Body of pancreas (tissue), 4 donors: ENCODE results near the gene LRIG1. TPM values are rescaled to one million over a fixed set of nuclear protein-coding genes. Genes with fewer than 3 reads are reported as not detected.
A peak's percentile ranks its signal among the peaks of the same experiment; 100 is the strongest.

Experiments used
- ATAC-seq: fragments of 150-250 bp; one replicate; pipeline ENCODE4 v1.9.1; 2016
- DNase-seq, 4 donors: peaks; one replicate each; pipeline ENCODE4 v3.0.0-alpha.2; 2019
- H3K27ac ChIP-seq, 4 donors: fragments of 200-600 bp; sonication (generic); 1 replicate in 3 of 4; 2 replicates in 1 of 4; pipeline versions ENCODE4 v1.5.1 to v1.6.1; 2016 to 2019; ENCODE audit warnings: mild to moderate bottlenecking in 1 of 4, mixed read lengths in 1 of 4, moderate library complexity in 1 of 4
- H3K27me3 ChIP-seq, 2 donors: fragments of 200-600 bp; sonication (generic); one replicate each; pipeline ENCODE4 v1.6.0; 2016; ENCODE audit warnings: mild to moderate bottlenecking in 1 of 2
- H3K36me3 ChIP-seq, 2 donors: fragments of 200-600 bp; sonication (generic); replicated peaks in 1 of 2; 2 replicates each; pipeline ENCODE4 v1.5.1; 2016; ENCODE audit warnings: low read depth in 2 of 2; ENCODE audit not compliant: insufficient read depth in 1 of 2
- H3K4me1 ChIP-seq: fragments of 200-600 bp; sonication (generic); one replicate; pipeline ENCODE4 v1.6.0; 2016
- H3K4me3 ChIP-seq, 2 donors: fragments of 200-600 bp; sonication (generic); 1 replicate in 1 of 2; 2 replicates in 1 of 2; pipeline ENCODE4 v1.5.1; 2016 to 2019
- H3K9me3 ChIP-seq, 3 donors: fragments of 200-600 bp; sonication (generic); 1 replicate in 2 of 3; 2 replicates in 1 of 3; pipeline ENCODE4 v1.5.1; 2016
- POLR2A ChIP-seq, 3 donors: fragments of 450-650 bp; IDR thresholded peaks; one replicate each; pipeline ENCODE4 v1.6.1; 2016; ENCODE audit warnings: antibody characterized with exemption in 3 of 3, mild to moderate bottlenecking in 2 of 3
- WGBS, 2 donors: methylation state at CpG; one replicate each; pipeline ENCODE4 v1.1.5; 2017; 5-methylcytosine and 5-hydroxymethylcytosine counted together
- intact Hi-C: fragments of 100-400 bp; cut with DNase I; formaldehyde crosslinking; loops from one replicate; pipeline ENCODE4 v1.15.1; 2023
- total RNA-seq, 2 donors: library from RNA; depleted of rRNA; stranded (reverse); fragments of >200 nt; gene quantifications; one replicate each; pipeline ENCODE4 v1.1.0, GENCODE V29; 2016
- TF ChIP-seq, protein P1 (sequence below), 7 experiments: fragments of 450-650 bp in 4 of 7; fragments of 200-600 bp in 3 of 7; sonication (generic) in 3 of 7; IDR thresholded peaks; one replicate each; pipeline ENCODE4 v1.5.1; 2016 to 2019; ENCODE audit warnings: antibody characterized with exemption in 7 of 7

Gene LRIG1
- total RNA-seq, 2 donors from 2014 or later = 111 to 114 TPM

DNA sequence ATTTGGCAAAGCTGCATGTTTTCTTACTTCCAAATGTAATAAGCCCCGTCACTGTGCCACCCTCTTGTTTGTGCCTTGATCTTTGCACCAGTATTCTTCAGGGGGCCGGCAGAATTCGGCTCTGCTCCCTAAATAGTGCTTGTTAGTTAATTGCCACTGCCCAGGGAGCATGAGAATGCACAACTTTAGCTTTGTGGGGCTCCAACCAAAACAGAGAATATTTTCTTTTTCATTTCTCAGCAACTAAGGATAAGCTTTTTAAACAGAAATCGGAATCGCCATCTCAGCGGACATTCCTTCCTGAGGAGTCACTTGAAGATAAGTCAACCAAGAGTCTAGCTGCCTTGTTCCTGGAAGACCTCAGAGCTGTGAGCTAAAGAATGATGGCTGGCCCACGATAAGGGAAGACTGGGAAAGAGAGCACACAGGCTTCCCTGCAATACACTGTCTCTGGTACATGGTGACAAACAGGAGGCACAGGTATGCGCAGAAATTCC, 106.0 kb downstream of the LRIG1 start:
- Histone ChIP-seq H3K4me1 (peaks cover 28% of the 10 kb centered on the region), H3K9me3 (no peaks in the 10 kb centered on the region), H3K27ac (peak overlapping the region in 2 of 4 donors; percentile 20 to 38), H3K27me3 (no peaks in the 10 kb centered on the region), H3K4me3 (no peak overlapping the region), H3K36me3 (peaks cover 0 to 27% of the 10 kb centered on the region in 2 donors)
- 84 to 85% methylated on average over 8 of the region's 8 CpGs for WGBS, 2 donors
- DNase-seq = peak in 1 of 4 donors; percentile 9
- intact Hi-C loops = no loop called here
- TF ChIP-seq, protein P1, sequence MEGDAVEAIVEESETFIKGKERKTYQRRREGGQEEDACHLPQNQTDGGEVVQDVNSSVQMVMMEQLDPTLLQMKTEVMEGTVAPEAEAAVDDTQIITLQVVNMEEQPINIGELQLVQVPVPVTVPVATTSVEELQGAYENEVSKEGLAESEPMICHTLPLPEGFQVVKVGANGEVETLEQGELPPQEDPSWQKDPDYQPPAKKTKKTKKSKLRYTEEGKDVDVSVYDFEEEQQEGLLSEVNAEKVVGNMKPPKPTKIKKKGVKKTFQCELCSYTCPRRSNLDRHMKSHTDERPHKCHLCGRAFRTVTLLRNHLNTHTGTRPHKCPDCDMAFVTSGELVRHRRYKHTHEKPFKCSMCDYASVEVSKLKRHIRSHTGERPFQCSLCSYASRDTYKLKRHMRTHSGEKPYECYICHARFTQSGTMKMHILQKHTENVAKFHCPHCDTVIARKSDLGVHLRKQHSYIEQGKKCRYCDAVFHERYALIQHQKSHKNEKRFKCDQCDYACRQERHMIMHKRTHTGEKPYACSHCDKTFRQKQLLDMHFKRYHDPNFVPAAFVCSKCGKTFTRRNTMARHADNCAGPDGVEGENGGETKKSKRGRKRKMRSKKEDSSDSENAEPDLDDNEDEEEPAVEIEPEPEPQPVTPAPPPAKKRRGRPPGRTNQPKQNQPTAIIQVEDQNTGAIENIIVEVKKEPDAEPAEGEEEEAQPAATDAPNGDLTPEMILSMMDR (IDR thresholded peaks at IDR 0.05) = no peak
- no peak for ATAC-seq

DNA sequence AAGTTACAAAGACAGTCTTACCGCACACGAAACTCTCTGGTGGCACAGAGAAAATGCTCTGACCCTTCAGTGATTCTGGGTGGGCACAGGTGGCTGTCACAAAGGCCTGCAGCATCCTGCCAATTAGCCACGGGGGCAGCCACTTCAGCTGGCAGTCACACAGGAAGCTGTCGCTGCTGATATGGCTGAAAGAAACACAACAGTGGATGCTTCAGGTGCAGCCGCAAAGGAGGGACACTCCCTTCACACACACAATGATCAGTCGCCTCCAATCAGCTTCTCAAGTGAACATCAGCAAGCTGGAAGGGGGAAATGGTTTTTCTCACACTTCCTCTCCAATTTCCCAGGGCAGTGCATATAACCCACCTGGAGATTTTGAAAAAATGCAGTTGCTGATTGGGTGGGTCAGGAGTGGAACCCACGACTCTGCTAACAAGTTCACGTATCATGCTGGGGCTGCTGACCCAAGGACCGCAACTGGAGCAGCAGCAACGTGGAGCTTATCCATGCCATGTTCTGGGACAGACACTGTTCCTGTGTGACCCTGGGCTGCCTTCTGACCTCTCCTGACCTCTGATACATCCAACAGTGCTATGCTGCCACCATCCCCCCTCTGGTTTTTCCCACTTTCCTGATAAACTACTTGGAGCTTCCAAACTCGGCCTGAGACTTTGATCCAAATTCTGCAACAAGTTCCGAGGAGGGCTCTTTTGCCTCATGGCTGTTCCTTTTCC, 106.6 kb downstream of the LRIG1 start:
- WGBS, 2 donors = 62 to 72% methylated on average over 12 of the region's 12 CpGs

DNA sequence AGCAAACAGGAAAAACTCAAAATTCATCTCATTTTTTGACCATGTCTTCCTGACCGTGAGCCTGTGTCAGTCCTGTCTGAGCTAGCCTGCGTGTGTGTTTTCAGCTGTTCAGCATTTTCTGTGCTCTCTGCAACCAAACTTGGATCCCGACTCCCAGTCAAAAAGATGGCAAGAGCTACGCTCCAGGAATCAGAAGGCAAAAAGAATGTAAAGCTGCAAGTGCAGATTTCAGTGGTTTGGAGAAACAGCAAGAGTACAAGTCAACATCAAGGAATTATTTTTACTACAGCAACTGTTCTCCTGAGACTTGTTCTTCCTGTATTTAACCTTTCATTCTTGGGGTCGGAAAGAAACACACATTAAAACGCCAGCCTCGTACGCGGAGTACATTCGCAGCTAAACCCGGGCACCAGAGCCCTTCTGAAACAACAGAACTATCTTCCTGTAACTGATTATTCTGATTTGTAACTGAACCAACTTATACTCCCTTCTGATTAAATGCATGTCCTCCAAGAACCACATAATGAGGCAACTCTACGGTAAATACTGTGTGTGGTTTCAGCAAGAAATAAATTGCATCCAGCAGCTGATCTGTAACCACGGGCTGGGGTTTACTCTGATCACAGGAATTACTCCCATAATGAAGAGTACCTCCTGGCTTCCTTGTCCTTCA, 107.4 kb downstream of the LRIG1 start:
- H3K27ac ChIP-seq = peak overlapping the region in 2 of 4 donors; percentile 0 to 6
- H3K4me1 ChIP-seq = peaks cover 14% of the 10 kb centered on the region
- H3K27me3 ChIP-seq = no peaks in the 10 kb centered on the region
- H3K36me3 ChIP-seq = peaks cover 0 to 27% of the 10 kb centered on the region in 2 donors
- intact Hi-C loops = no loop called here
- H3K9me3 ChIP-seq = no peaks in the 10 kb centered on the region
- DNase-seq = no peak
- no peak for ATAC-seq
- H3K4me3 ChIP-seq = no peak overlapping the region
- no peak for TF ChIP-seq POLR2A (IDR thresholded peaks at IDR 0.05)
- TF ChIP-seq, protein P1 (IDR thresholded peaks at IDR 0.05) = no peak
- 72 to 73% methylated on average over 13 of the region's 13 CpGs for WGBS, 2 donors

More for the DNA sequence above, 106.6 kb downstream of the LRIG1 start:
- Histone ChIP-seq H3K36me3 (peaks cover 0 to 27% of the 10 kb centered on the region in 2 donors), H3K4me3 (no peak overlapping the region), H3K27ac (peak overlapping the region in 2 of 4 donors; percentile 20 to 38), H3K4me1 (peaks cover 22% of the 10 kb centered on the region), H3K27me3 (no peaks in the 10 kb centered on the region), H3K9me3 (no peaks in the 10 kb centered on the region)
- intact Hi-C loops = no loop called here
- peak in 1 of 4 donors; percentile 8 for DNase-seq
- ATAC-seq = no peak
- TF ChIP-seq, protein P1 (IDR thresholded peaks at IDR 0.05) = no peak
- no peak for TF ChIP-seq POLR2A (IDR thresholded peaks at IDR 0.05)

DNA sequence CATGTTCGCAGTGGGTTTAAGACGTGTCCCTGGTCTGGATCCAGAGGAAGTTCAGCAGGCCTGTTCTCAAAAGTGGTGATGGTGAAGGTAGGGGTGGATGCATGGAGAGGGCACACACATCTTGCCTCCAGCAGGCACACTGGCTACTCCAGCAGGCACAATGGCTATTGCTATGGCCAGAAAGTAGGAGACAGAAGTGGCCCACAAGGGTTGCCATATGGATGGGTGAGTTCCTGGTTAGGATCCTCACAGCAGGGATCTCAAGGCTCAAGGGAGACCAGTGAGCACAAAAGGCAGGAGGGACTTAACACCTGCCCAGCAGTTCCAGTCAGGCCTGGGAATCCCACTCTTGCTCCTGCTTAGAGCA, 107.9 kb downstream of the LRIG1 start:
- intact Hi-C loops = no loop called here
- H3K4me1 ChIP-seq = peaks cover 10% of the 10 kb centered on the region
- ATAC-seq = no peak
- H3K9me3 ChIP-seq = no peaks in the 10 kb centered on the region
- peaks cover 0 to 27% of the 10 kb centered on the region in 2 donors for H3K36me3 ChIP-seq
- TF ChIP-seq POLR2A (IDR thresholded peaks at IDR 0.05) = no peak
- TF ChIP-seq, protein P1 (IDR thresholded peaks at IDR 0.05) = no peak
- no peaks in the 10 kb centered on the region for H3K27me3 ChIP-seq
- peak in 1 of 4 donors; percentile 7 for DNase-seq
- H3K27ac ChIP-seq = peak overlapping the region in 2 of 4 donors; percentile 0 to 6
- H3K4me3 ChIP-seq = no peak overlapping the region
- WGBS, 2 donors = 82 to 90% methylated on average over 2 of the region's 2 CpGs
